HT1080 (cell line): ENCODE measurements around the gene PEX26. TPM values are rescaled to one million over a fixed set of nuclear protein-coding genes. Genes with fewer than 3 reads are reported as not detected.
"Not testable (repeated sequence)": the region's sequence is repeated elsewhere in the genome, so short reads cannot be mapped to it uniquely, and the experiment has no call there.

Experiments used
- DNase-seq: peaks from one replicate; pipeline ENCODE4 v3.0.0-alpha.2; 2015; ENCODE audit warnings: low read depth
- total RNA-seq: library from RNA; depleted of rRNA; stranded (reverse); fragments of >200 nt; shearing (Covaris generic); gene quantifications from 2 replicates; pipeline ENCODE4 v1.2.3, GENCODE V29; 2014

PEX26 gene
- total RNA-seq, 1 experiment from 2014 or later = 50.9 TPM

- no peak for DNase-seq
Observed at GRCh38 chr22:18070556-18071306, 7.1 kb upstream of the PEX26 start.

- DNase-seq = not testable (repeated sequence)
Observed at GRCh38 chr22:18071307-18071967, 6.4 kb upstream of the PEX26 start.

- no peak for DNase-seq
Observed at GRCh38 chr22:18071968-18072310, 5.9 kb upstream of the PEX26 start.

GRCh38 chr22:18073467-18073866 is 4.3 kb upstream of the PEX26 start:
- DNase-seq = no peak

GRCh38 chr22:18073927-18074326 is 3.9 kb upstream of the PEX26 start:
- DNase-seq = not testable (repeated sequence)

GRCh38 chr22:18075101-18075719 is 2.6 kb upstream of the PEX26 start:
- no peak for DNase-seq

- peak; percentile 86 for DNase-seq
Observed at GRCh38 chr22:18075720-18076497, 1.9 kb upstream of the PEX26 start.

GRCh38 chr22:18077087-18077638 is 627 bp upstream of the PEX26 start:
- DNase-seq = no peak

GRCh38 chr22:18078329-18079041 is 695 bp downstream of the PEX26 start:
- no peak for DNase-seq

- no peak for DNase-seq
Observed at GRCh38 chr22:18079706-18080233, 2.0 kb downstream of the PEX26 start.

GRCh38 chr22:18081416-18081815 is 3.6 kb downstream of the PEX26 start:
- no peak for DNase-seq

GRCh38 chr22:18082467-18082866 is 4.7 kb downstream of the PEX26 start:
- DNase-seq = no peak

GRCh38 chr22:18083406-18083805 is 5.6 kb downstream of the PEX26 start:
- DNase-seq = no peak

GRCh38 chr22:18085188-18085587 is 7.4 kb downstream of the PEX26 start:
- no peak for DNase-seq

- DNase-seq = no peak
Observed at GRCh38 chr22:18087350-18087855, 9.6 kb downstream of the PEX26 start.

- no peak for DNase-seq
Observed at GRCh38 chr22:18088825-18089568, 11.2 kb downstream of the PEX26 start.

- no peak for DNase-seq
Observed at GRCh38 chr22:18090286-18090685, 12.5 kb downstream of the PEX26 start.

- DNase-seq = no peak
Observed at GRCh38 chr22:18091478-18091877, 13.7 kb downstream of the PEX26 start.

GRCh38 chr22:18091916-18092526 is 14.2 kb downstream of the PEX26 start:
- DNase-seq = peak; percentile 82
